ENCODE results near the gene IMMT.

IMMT gene

DNA sequence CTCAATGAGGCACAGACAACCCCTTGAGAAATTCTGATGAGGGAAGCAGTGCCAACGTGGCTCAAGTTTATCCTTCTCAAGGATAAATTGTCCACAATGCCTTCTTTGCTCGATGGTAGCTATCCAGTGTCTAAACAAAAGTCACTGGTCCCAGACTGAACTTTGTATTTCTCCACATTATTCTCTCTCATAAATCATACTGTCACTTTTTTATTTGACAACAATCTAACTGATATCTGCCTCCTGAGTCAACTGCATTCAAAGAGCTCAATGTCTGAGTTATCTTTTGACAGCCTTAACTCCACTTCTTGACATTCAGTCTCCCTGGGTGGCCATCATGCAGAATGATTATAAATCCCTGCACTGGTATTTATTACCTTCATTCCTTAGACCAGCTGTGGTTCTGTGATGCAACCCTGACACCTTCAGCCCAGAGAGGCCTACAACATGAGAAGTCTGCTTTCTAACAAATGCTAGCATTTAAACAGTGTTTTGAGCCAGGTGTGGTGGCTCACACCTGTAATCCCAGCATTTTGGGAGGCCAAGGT, 38.2 kb downstream of the IMMT start:
- TF ChIP-seq ZFX (IDR thresholded peaks at IDR 0.05; ENCODE audit: borderline replicate concordance) = no peak
- TF ChIP-seq, protein P1, sequence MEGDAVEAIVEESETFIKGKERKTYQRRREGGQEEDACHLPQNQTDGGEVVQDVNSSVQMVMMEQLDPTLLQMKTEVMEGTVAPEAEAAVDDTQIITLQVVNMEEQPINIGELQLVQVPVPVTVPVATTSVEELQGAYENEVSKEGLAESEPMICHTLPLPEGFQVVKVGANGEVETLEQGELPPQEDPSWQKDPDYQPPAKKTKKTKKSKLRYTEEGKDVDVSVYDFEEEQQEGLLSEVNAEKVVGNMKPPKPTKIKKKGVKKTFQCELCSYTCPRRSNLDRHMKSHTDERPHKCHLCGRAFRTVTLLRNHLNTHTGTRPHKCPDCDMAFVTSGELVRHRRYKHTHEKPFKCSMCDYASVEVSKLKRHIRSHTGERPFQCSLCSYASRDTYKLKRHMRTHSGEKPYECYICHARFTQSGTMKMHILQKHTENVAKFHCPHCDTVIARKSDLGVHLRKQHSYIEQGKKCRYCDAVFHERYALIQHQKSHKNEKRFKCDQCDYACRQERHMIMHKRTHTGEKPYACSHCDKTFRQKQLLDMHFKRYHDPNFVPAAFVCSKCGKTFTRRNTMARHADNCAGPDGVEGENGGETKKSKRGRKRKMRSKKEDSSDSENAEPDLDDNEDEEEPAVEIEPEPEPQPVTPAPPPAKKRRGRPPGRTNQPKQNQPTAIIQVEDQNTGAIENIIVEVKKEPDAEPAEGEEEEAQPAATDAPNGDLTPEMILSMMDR (IDR thresholded peaks at IDR 0.05) = no peak
- no peak overlapping the region for H3K27ac ChIP-seq

DNA sequence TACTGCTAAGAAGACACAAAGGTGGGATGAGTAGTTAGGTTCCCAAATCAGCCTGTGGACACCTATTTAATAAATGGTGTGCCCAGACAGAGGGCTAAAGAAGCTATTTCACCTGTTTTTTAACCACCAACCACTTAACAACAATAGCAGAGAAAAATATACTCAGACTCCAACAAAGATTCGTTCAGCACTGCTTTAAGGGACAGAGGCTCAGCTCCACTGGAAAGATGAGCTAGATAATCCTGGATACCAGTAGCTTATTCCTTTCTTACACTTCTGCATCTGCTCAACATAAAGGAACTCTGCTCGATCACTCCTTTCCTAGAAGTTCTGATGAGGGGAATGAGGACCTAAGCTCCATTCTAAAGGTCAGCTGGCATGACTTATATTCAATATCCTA, 44.8 kb downstream of the IMMT start:
- no peak overlapping the region for H3K27ac ChIP-seq
- TF ChIP-seq, protein P1 (IDR thresholded peaks at IDR 0.05) = no peak
- TF ChIP-seq ZFX (IDR thresholded peaks at IDR 0.05; ENCODE audit: borderline replicate concordance) = no peak

DNA sequence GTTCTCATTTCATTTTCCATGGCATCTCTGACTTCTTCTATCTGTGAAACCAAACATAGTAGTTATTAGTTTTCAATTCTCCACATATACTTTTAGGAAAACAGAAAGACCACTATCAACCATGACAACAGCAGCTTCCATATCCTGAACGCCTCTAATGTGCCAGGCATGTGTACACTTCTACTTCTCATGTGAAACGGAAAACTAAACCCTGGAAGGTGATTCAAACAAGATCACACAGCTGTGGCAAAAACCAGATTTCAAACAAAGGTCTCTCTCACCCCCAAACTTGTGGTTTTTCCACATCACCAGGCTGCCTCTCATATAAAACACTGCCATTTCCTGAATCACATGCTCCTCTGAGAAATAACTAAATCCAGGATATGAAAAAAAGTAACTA, 47.5 kb downstream of the IMMT start:
- no peak overlapping the region for H3K27ac ChIP-seq
- TF ChIP-seq, protein P1 (IDR thresholded peaks at IDR 0.05) = no peak
- no peak for TF ChIP-seq ZFX (IDR thresholded peaks at IDR 0.05; ENCODE audit: borderline replicate concordance)

DNA sequence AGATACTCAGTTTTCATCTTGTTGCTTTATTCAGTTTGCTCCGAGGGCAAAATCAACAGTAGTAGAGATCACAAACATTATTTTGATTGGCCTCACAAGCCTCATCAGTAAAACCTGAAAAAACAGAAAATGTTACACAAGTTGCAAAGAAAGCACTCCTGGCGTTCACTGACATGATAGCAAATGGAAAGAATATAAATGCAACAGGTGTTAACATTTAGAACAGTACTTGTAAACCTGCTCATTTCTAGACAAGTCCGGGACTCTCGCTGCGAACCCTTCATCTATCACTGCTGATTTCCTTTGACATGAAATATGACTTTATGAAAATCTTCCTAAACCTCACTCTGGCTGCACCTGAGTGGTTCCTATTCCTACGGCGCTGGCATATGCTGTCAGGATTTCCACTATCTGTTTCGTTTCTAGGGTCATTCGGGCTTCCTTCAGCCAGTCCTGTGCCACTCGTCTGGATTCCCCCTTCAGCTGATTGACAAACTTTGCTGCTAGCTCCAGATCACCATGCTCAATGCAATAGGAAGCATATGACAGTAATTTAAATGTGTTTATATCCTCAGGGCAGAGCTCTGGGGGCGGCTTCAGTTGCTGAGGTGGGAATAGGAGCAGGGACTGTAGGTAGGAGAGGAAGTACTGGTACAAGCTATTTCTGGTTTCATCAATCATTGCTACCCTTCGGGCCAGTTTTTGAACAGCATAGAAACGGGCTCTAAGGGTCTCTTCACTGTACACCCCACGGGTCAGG, 51.2 kb downstream of the IMMT start:
- H3K27ac ChIP-seq = no peak overlapping the region
- TF ChIP-seq, protein P1 (IDR thresholded peaks at IDR 0.05) = no peak
- no peak for TF ChIP-seq ZFX (IDR thresholded peaks at IDR 0.05; ENCODE audit: borderline replicate concordance)

DNA sequence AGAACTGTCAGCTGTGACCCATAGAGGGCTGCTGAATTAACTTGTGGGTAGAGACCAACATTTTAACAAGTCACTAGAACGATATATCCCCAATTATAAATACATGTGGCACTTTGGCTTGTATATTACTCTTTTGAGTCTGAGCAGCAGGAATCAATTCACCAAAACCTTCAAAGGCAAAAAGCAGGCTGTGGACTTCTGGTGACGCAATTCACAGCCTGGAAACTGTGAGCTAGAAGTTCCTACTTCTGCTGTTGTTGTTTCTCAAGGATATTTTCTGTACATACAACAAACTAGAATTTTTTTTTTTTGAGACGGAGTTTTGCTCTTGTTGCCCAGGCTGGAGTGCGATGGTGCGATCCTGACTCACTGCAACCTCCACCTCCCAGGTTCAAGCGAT, 52.0 kb downstream of the IMMT start:
- no peak for TF ChIP-seq ZFX (IDR thresholded peaks at IDR 0.05; ENCODE audit: borderline replicate concordance)
- H3K27ac ChIP-seq = no peak overlapping the region

DNA sequence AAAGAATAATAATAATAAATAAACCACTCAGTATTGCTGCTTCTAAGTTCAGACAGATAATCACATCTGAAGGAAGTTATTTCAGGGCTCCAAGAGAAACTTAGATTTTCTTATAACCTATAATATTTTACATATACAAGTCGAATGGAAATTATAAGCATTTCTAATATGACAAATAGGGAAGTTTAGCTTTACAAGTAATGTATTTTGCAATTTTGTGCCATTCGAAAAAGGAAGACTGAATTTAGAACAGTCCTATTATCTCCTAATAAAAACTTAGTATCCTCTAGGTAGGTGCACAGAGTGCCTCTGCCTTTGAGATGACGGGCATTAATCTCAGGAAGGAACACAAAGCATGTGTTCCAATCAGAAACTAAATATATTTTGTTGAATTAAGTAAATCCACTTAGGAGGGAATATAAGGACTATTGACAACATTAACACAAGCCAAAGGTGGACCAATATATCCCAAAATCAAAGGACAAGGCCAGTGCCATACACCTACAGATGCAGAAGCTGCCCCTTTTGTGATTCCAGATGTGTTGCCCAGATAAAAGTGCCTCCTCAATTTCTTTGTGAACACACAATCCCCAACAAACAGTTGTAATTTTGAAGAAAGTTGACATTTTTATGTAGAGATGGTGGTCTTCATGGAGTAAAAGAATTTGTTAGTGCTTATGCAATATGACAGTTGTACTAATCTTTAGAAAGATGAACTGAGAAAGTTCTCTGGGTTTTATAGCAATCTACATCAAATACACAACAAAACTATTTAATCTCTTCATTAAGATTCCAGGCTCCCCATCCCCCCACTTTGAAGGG, 52.6 kb downstream of the IMMT start:
- H3K27ac ChIP-seq = no peak overlapping the region; the same call in 1 of the 2 replicates
- TF ChIP-seq ZFX (IDR thresholded peaks at IDR 0.05; ENCODE audit: borderline replicate concordance) = no peak
- TF ChIP-seq, protein P1 (IDR thresholded peaks at IDR 0.05) = no peak

DNA sequence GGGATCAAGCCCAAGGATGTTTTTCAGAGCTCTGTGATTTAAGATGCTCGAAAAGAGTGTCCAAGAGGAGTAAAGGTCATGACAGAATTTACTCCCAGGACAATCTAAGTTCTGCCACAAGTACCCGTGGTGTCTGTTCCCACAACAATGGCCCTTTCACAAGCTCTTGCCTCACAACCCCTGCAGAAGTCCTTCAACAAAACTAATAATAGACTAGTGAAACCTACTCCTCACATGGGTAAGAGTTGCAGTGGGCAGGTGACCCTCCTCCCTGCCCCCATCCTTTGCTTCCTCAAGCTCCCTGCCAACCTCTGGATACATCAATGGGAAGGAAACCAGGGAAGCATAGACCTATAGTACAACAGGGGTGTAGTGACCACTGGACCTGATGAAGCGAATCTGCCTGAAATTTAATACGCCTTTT, 54.3 kb downstream of the IMMT start:
- TF ChIP-seq, protein P1 (IDR thresholded peaks at IDR 0.05) = no peak
- TF ChIP-seq ZFX (IDR thresholded peaks at IDR 0.05; ENCODE audit: borderline replicate concordance) = no peak
- H3K27ac ChIP-seq = peak overlapping the region; percentile 14; the same call in 1 of the 2 replicates
